ENCODE measurements around the gene DNAJC7.
A peak's percentile ranks its signal among the peaks of the same experiment; 100 is the strongest.

Gene DNAJC7

GRCh38 chr17:42053731-42054500 is 36.7 kb upstream of the DNAJC7 start:
- H3K4me3 ChIP-seq (ENCODE audit: low read depth in 1 of 2, low read length in 2 of 2), result no peak overlapping the region
- H3K27ac ChIP-seq (ENCODE audit: low read depth, low read length), result no peak overlapping the region
- no peak overlapping the region for H3K9ac ChIP-seq (ENCODE audit: low read length)
- H3K36me3 ChIP-seq (ENCODE audit: insufficient read depth, low read length), result no peaks in the 10 kb centered on the region
- H3K4me1 ChIP-seq (ENCODE audit: insufficient read depth, low read length), result peaks cover 8% of the 10 kb centered on the region
- H3K9me3 ChIP-seq (ENCODE audit: low read length), result no peaks in the 10 kb centered on the region
- peaks cover 0 to 26% of the 10 kb centered on the region in 2 donors for H3K27me3 ChIP-seq (ENCODE audit: control insufficient read depth in 1 of 2, insufficient read depth in 2 of 2, low read length in 2 of 2)

- H3K4me3 ChIP-seq (ENCODE audit: low read depth in 1 of 2, low read length in 2 of 2), result no peak overlapping the region
- peaks cover 0 to 26% of the 10 kb centered on the region in 2 donors for H3K27me3 ChIP-seq (ENCODE audit: control insufficient read depth in 1 of 2, insufficient read depth in 2 of 2, low read length in 2 of 2)
- H3K36me3 ChIP-seq (ENCODE audit: insufficient read depth, low read length), result no peaks in the 10 kb centered on the region
- no peaks in the 10 kb centered on the region for H3K9me3 ChIP-seq (ENCODE audit: low read length)
- no peak overlapping the region for H3K9ac ChIP-seq (ENCODE audit: low read length)
- H3K27ac ChIP-seq (ENCODE audit: low read depth, low read length), result no peak overlapping the region
- peaks cover 8% of the 10 kb centered on the region for H3K4me1 ChIP-seq (ENCODE audit: insufficient read depth, low read length)
Observed at GRCh38 chr17:42052346-42052877, 35.2 kb upstream of the DNAJC7 start.

- no peak overlapping the region for H3K4me3 ChIP-seq (ENCODE audit: low read depth in 1 of 2, low read length in 2 of 2)
- H3K9ac ChIP-seq (ENCODE audit: low read length), result no peak overlapping the region
- no peak overlapping the region for H3K27ac ChIP-seq (ENCODE audit: low read depth, low read length)
- peaks cover 0 to 26% of the 10 kb centered on the region in 2 donors for H3K27me3 ChIP-seq (ENCODE audit: control insufficient read depth in 1 of 2, insufficient read depth in 2 of 2, low read length in 2 of 2)
- H3K36me3 ChIP-seq (ENCODE audit: insufficient read depth, low read length), result no peaks in the 10 kb centered on the region
- H3K4me1 ChIP-seq (ENCODE audit: insufficient read depth, low read length), result peaks cover 8% of the 10 kb centered on the region
- no peaks in the 10 kb centered on the region for H3K9me3 ChIP-seq (ENCODE audit: low read length)
Observed at GRCh38 chr17:42051645-42052044, 34.4 kb upstream of the DNAJC7 start.

GRCh38 chr17:42051013-42051400 is 33.8 kb upstream of the DNAJC7 start:
- H3K27ac ChIP-seq (ENCODE audit: low read depth, low read length), result no peak overlapping the region
- H3K4me3 ChIP-seq (ENCODE audit: low read depth in 1 of 2, low read length in 2 of 2), result peak overlapping the region; percentile 13 to 59
- no peaks in the 10 kb centered on the region for H3K9me3 ChIP-seq (ENCODE audit: low read length)
- H3K9ac ChIP-seq (ENCODE audit: low read length), result no peak overlapping the region
- peaks cover 0 to 26% of the 10 kb centered on the region in 2 donors for H3K27me3 ChIP-seq (ENCODE audit: control insufficient read depth in 1 of 2, insufficient read depth in 2 of 2, low read length in 2 of 2)
- H3K4me1 ChIP-seq (ENCODE audit: insufficient read depth, low read length), result peaks cover 8% of the 10 kb centered on the region
- H3K36me3 ChIP-seq (ENCODE audit: insufficient read depth, low read length), result no peaks in the 10 kb centered on the region

GRCh38 chr17:42050393-42051012 is 33.3 kb upstream of the DNAJC7 start, which contains the start of gene C17orf113:
Gene C17orf113 (minus strand): TSS chr17:42050601. CDS start chr17:42043376, 7,225 bp downstream.
- Histone ChIP-seq H3K27ac (ENCODE audit: low read depth, low read length) (no peak within 1 kb of the TSS), H3K27me3 (ENCODE audit: control insufficient read depth in 1 of 2, insufficient read depth in 2 of 2, low read length in 2 of 2) (peaks cover 0 to 26% of the 10 kb centered on the region in 2 donors), H3K36me3 (ENCODE audit: insufficient read depth, low read length) (no peaks in the 10 kb centered on the region), H3K9me3 (ENCODE audit: low read length) (no peaks in the 10 kb centered on the region), H3K9ac (ENCODE audit: low read length) (no peak within 1 kb of the TSS), H3K4me3 (ENCODE audit: low read depth in 1 of 2, low read length in 2 of 2) (peak within 1 kb of the TSS; percentile 57 to 66), H3K4me1 (ENCODE audit: insufficient read depth, low read length) (peaks cover 8% of the 10 kb centered on the region)

- peaks cover 8% of the 10 kb centered on the region for H3K4me1 ChIP-seq (ENCODE audit: insufficient read depth, low read length)
- no peak overlapping the region for H3K9ac ChIP-seq (ENCODE audit: low read length)
- H3K27ac ChIP-seq (ENCODE audit: low read depth, low read length), result no peak overlapping the region
- peak overlapping the region; percentile 57 to 66 for H3K4me3 ChIP-seq (ENCODE audit: low read depth in 1 of 2, low read length in 2 of 2)
- H3K27me3 ChIP-seq (ENCODE audit: control insufficient read depth in 1 of 2, insufficient read depth in 2 of 2, low read length in 2 of 2), result peaks cover 0 to 20% of the 10 kb centered on the region in 2 donors
- no peaks in the 10 kb centered on the region for H3K9me3 ChIP-seq (ENCODE audit: low read length)
- H3K36me3 ChIP-seq (ENCODE audit: insufficient read depth, low read length), result no peaks in the 10 kb centered on the region
Observed at GRCh38 chr17:42049834-42050392, 32.7 kb upstream of the DNAJC7 start.

- Histone ChIP-seq H3K4me1 (ENCODE audit: insufficient read depth, low read length) (peaks cover 8% of the 10 kb centered on the region), H3K27ac (ENCODE audit: low read depth, low read length) (no peak overlapping the region), H3K9me3 (ENCODE audit: low read length) (no peaks in the 10 kb centered on the region), H3K4me3 (ENCODE audit: low read depth in 1 of 2, low read length in 2 of 2) (no peak overlapping the region), H3K36me3 (ENCODE audit: insufficient read depth, low read length) (no peaks in the 10 kb centered on the region), H3K9ac (ENCODE audit: low read length) (no peak overlapping the region), H3K27me3 (ENCODE audit: control insufficient read depth in 1 of 2, insufficient read depth in 2 of 2, low read length in 2 of 2) (no peaks in the 10 kb centered on the region)
Observed at GRCh38 chr17:42047343-42047742, 30.1 kb upstream of the DNAJC7 start.

GRCh38 chr17:42045719-42046118 is 28.5 kb upstream of the DNAJC7 start:
- no peak overlapping the region for H3K4me3 ChIP-seq (ENCODE audit: low read depth in 1 of 2, low read length in 2 of 2)

GRCh38 chr17:42042598-42043319 is 25.5 kb upstream of the DNAJC7 start:
- Histone ChIP-seq H3K4me3 (ENCODE audit: low read depth in 1 of 2, low read length in 2 of 2) (no peak overlapping the region), H3K27me3 (ENCODE audit: control insufficient read depth in 1 of 2, insufficient read depth in 2 of 2, low read length in 2 of 2) (peaks cover 0 to 16% of the 10 kb centered on the region in 2 donors), H3K36me3 (ENCODE audit: insufficient read depth, low read length) (no peaks in the 10 kb centered on the region)

More at GRCh38 chr17:42045719-42046118, 28.5 kb upstream of the DNAJC7 start:
- Histone ChIP-seq H3K9me3 (ENCODE audit: low read length) (no peaks in the 10 kb centered on the region), H3K9ac (ENCODE audit: low read length) (no peak overlapping the region), H3K36me3 (ENCODE audit: insufficient read depth, low read length) (no peaks in the 10 kb centered on the region), H3K27me3 (ENCODE audit: control insufficient read depth in 1 of 2, insufficient read depth in 2 of 2, low read length in 2 of 2) (no peaks in the 10 kb centered on the region), H3K4me1 (ENCODE audit: insufficient read depth, low read length) (peaks cover 5% of the 10 kb centered on the region), H3K27ac (ENCODE audit: low read depth, low read length) (no peak overlapping the region)

GRCh38 chr17:42041619-42042018 is 24.4 kb upstream of the DNAJC7 start:
- Histone ChIP-seq H3K27me3 (ENCODE audit: control insufficient read depth in 1 of 2, insufficient read depth in 2 of 2, low read length in 2 of 2) (peaks cover 0 to 23% of the 10 kb centered on the region in 2 donors), H3K4me3 (ENCODE audit: low read depth in 1 of 2, low read length in 2 of 2) (no peak overlapping the region), H3K36me3 (ENCODE audit: insufficient read depth, low read length) (no peaks in the 10 kb centered on the region), H3K27ac (ENCODE audit: low read depth, low read length) (no peak overlapping the region), H3K9ac (ENCODE audit: low read length) (no peak overlapping the region), H3K9me3 (ENCODE audit: low read length) (no peaks in the 10 kb centered on the region), H3K4me1 (ENCODE audit: insufficient read depth, low read length) (no peaks in the 10 kb centered on the region)

More at GRCh38 chr17:42042598-42043319, 25.5 kb upstream of the DNAJC7 start:
- Histone ChIP-seq H3K9ac (ENCODE audit: low read length) (no peak overlapping the region), H3K9me3 (ENCODE audit: low read length) (no peaks in the 10 kb centered on the region), H3K4me1 (ENCODE audit: insufficient read depth, low read length) (no peaks in the 10 kb centered on the region), H3K27ac (ENCODE audit: low read depth, low read length) (no peak overlapping the region)

- Histone ChIP-seq H3K9me3 (ENCODE audit: low read length) (no peaks in the 10 kb centered on the region), H3K9ac (ENCODE audit: low read length) (no peak overlapping the region), H3K27me3 (ENCODE audit: control insufficient read depth in 1 of 2, insufficient read depth in 2 of 2, low read length in 2 of 2) (peaks cover 0 to 23% of the 10 kb centered on the region in 2 donors), H3K4me3 (ENCODE audit: low read depth in 1 of 2, low read length in 2 of 2) (no peak overlapping the region), H3K27ac (ENCODE audit: low read depth, low read length) (no peak overlapping the region), H3K4me1 (ENCODE audit: insufficient read depth, low read length) (no peaks in the 10 kb centered on the region), H3K36me3 (ENCODE audit: insufficient read depth, low read length) (no peaks in the 10 kb centered on the region)
Observed at GRCh38 chr17:42040818-42041217, 23.6 kb upstream of the DNAJC7 start.
